ENCODE measurements around the gene ARL6IP6. TPM values are rescaled to one million over a fixed set of nuclear protein-coding genes. Genes with fewer than 3 reads are reported as not detected.
A peak's percentile ranks its signal among the peaks of the same experiment; 100 is the strongest.

ARL6IP6 gene
- total RNA-seq, 4 donors from 2014 or later = 7.0 to 14.0 (median 7.9) TPM

- peaks cover 0 to 29% of the 10 kb centered on the region in 2 donors for H3K36me3 ChIP-seq
- no peaks in the 10 kb centered on the region for H3K9me3 ChIP-seq
- no peaks in the 10 kb centered on the region for H3K4me1 ChIP-seq
- no peaks in the 10 kb centered on the region for H3K27me3 ChIP-seq
- no peak for ATAC-seq
- no peak overlapping the region for H3K27ac ChIP-seq
- no peak for TF ChIP-seq POLR2AphosphoS5 (IDR thresholded peaks at IDR 0.05)
- no peak for TF ChIP-seq EP300 (IDR thresholded peaks at IDR 0.05)
- no peak for TF ChIP-seq POLR2A (IDR thresholded peaks at IDR 0.05)
- TF ChIP-seq, protein P1, sequence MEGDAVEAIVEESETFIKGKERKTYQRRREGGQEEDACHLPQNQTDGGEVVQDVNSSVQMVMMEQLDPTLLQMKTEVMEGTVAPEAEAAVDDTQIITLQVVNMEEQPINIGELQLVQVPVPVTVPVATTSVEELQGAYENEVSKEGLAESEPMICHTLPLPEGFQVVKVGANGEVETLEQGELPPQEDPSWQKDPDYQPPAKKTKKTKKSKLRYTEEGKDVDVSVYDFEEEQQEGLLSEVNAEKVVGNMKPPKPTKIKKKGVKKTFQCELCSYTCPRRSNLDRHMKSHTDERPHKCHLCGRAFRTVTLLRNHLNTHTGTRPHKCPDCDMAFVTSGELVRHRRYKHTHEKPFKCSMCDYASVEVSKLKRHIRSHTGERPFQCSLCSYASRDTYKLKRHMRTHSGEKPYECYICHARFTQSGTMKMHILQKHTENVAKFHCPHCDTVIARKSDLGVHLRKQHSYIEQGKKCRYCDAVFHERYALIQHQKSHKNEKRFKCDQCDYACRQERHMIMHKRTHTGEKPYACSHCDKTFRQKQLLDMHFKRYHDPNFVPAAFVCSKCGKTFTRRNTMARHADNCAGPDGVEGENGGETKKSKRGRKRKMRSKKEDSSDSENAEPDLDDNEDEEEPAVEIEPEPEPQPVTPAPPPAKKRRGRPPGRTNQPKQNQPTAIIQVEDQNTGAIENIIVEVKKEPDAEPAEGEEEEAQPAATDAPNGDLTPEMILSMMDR (IDR thresholded peaks at IDR 0.05) = no peak
- no peak overlapping the region for H3K4me3 ChIP-seq
Measured at GRCh38 chr2:152683400-152683799, 35.0 kb upstream of the ARL6IP6 start.

DNA sequence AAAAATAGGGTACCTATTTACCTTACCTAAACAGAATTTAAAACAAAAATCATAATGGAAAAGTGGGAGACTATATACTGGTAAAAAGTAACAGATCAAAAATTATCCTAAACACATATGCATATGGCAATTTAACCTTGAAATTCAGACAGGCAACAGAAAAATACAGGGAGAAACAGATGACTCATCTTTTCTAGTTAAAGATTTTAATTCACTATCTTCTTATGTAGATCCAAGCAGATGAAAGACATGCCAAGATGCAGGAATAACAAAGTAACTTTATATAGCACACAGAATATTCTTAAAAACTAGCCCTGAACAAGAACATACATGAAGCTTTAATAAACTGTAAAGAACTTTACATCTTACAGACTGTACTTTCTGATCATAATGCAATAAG, 32.1 kb upstream of the ARL6IP6 start:
- Histone ChIP-seq H3K36me3 (no peaks in the 10 kb centered on the region), H3K27ac (no peak overlapping the region), H3K4me3 (no peak overlapping the region), H3K27me3 (no peaks in the 10 kb centered on the region), H3K9me3 (no peaks in the 10 kb centered on the region), H3K4me1 (no peaks in the 10 kb centered on the region)
- no peak for TF ChIP-seq EP300 (IDR thresholded peaks at IDR 0.05)
- TF ChIP-seq, protein P1 (IDR thresholded peaks at IDR 0.05) = no peak
- TF ChIP-seq POLR2A (IDR thresholded peaks at IDR 0.05) = no peak
- TF ChIP-seq POLR2AphosphoS5 (IDR thresholded peaks at IDR 0.05) = no peak
- ATAC-seq = no peak

DNA sequence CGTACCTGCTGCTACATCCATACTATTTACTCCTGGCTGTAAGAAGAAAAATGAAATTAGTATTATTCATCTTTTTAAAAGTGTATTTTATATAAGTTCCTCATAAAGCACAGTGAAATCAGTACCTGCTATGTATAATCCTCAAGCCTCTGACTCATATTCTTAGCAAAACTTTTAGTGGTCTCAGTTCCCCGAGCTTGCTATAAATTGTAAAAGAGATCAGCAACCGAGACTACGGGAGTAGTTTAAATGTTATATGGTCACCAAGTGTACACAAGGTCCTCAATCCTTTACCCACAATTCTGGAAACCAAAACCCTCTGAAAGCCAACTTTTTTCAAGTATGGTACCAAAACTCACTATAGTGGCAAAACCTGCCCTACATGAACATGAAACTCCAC, 25.4 kb upstream of the ARL6IP6 start:
- TF ChIP-seq, protein P1 (IDR thresholded peaks at IDR 0.05) = no peak
- TF ChIP-seq POLR2AphosphoS5 (IDR thresholded peaks at IDR 0.05) = no peak
- TF ChIP-seq POLR2A (IDR thresholded peaks at IDR 0.05) = no peak
- TF ChIP-seq EP300 (IDR thresholded peaks at IDR 0.05) = no peak
- no peaks in the 10 kb centered on the region for H3K9me3 ChIP-seq
- H3K4me1 ChIP-seq = peaks cover 0 to 10% (median 0%) of the 10 kb centered on the region in 3 donors
- no peaks in the 10 kb centered on the region for H3K27me3 ChIP-seq
- WGBS, 2 donors (ENCODE audit: low coverage in 1 of 2) = 81 to 98% methylated on average over 4 of the region's 4 CpGs
- no peak overlapping the region for H3K4me3 ChIP-seq
- H3K36me3 ChIP-seq = peaks cover 0 to 23% of the 10 kb centered on the region in 2 donors
- no peak for ATAC-seq
- H3K27ac ChIP-seq = no peak overlapping the region

- Histone ChIP-seq H3K27ac (peak overlapping the region in 1 of 4 donors; percentile 18), H3K27me3 (no peaks in the 10 kb centered on the region), H3K9me3 (no peaks in the 10 kb centered on the region), H3K36me3 (peaks cover 0 to 23% of the 10 kb centered on the region in 2 donors), H3K4me1 (peaks cover 0 to 10% (median 0%) of the 10 kb centered on the region in 3 donors), H3K4me3 (peak overlapping the region; percentile 4 to 19)
- TF ChIP-seq, protein P1 (IDR thresholded peaks at IDR 0.05) = no peak
- TF ChIP-seq EP300 (IDR thresholded peaks at IDR 0.05) (no peak), POLR2AphosphoS5 (IDR thresholded peaks at IDR 0.05) (no peak), POLR2A (IDR thresholded peaks at IDR 0.05) (no peak)
- 38 to 51% methylated on average over 8 of the region's 8 CpGs for WGBS, 2 donors (ENCODE audit: low coverage in 1 of 2)
- peak; percentile 36 for ATAC-seq
Measured at GRCh38 chr2:152694161-152694661, 24.2 kb upstream of the ARL6IP6 start.

- TF ChIP-seq EP300 (IDR thresholded peaks at IDR 0.05) = no peak
- no peak for TF ChIP-seq POLR2A (IDR thresholded peaks at IDR 0.05)
- no peak for TF ChIP-seq POLR2AphosphoS5 (IDR thresholded peaks at IDR 0.05)
- TF ChIP-seq, protein P1 (IDR thresholded peaks at IDR 0.05) = no peak
- peaks cover 0 to 23% of the 10 kb centered on the region in 2 donors for H3K36me3 ChIP-seq
- ATAC-seq = no peak
- H3K4me3 ChIP-seq = no peak overlapping the region
- H3K9me3 ChIP-seq = no peaks in the 10 kb centered on the region
- H3K4me1 ChIP-seq = peaks cover 0 to 10% (median 0%) of the 10 kb centered on the region in 3 donors
- no peak overlapping the region for H3K27ac ChIP-seq
- H3K27me3 ChIP-seq = no peaks in the 10 kb centered on the region
- 93 to 94% methylated on average over 2 to 3 of the region's 3 CpGs for WGBS, 2 donors (ENCODE audit: low coverage in 1 of 2)
Measured at GRCh38 chr2:152695763-152696162, 22.7 kb upstream of the ARL6IP6 start.
